ENCODE data around the gene PCBP3.

Gene PCBP3

GRCh38 chr21:45875881-45876280 is 232.4 kb downstream of the PCBP3 start:
- Histone ChIP-seq H3K4me1 (ENCODE audit: control insufficient read depth in 1 of 2, insufficient read depth in 1 of 2, low read depth in 1 of 2, low read length in 1 of 2) (peaks cover 18 to 21% of the 10 kb centered on the region in 2 experiments), H3K27ac (no peak overlapping the region)

GRCh38 chr21:45876381-45877170 is 233.1 kb downstream of the PCBP3 start:
- Histone ChIP-seq H3K4me3 (ENCODE audit: low read depth in 1 of 2, low read length in 1 of 2) (no peak overlapping the region), H3K9me3 (no peaks in the 10 kb centered on the region), H3K4me1 (ENCODE audit: control insufficient read depth in 1 of 2, insufficient read depth in 1 of 2, low read depth in 1 of 2, low read length in 1 of 2) (peaks cover 25 to 28% of the 10 kb centered on the region in 2 experiments), H3K27ac (no peak overlapping the region), H3K36me3 (no peaks in the 10 kb centered on the region), H3K27me3 (no peaks in the 10 kb centered on the region)
- no peak for TF ChIP-seq CTCF (IDR thresholded peaks at IDR 0.05)

More at GRCh38 chr21:45875881-45876280, 232.4 kb downstream of the PCBP3 start:
- Histone ChIP-seq H3K36me3 (no peaks in the 10 kb centered on the region), H3K27me3 (no peaks in the 10 kb centered on the region), H3K4me3 (ENCODE audit: low read depth in 1 of 2, low read length in 1 of 2) (no peak overlapping the region), H3K9me3 (no peaks in the 10 kb centered on the region)
- no peak for TF ChIP-seq CTCF (IDR thresholded peaks at IDR 0.05)

DNA sequence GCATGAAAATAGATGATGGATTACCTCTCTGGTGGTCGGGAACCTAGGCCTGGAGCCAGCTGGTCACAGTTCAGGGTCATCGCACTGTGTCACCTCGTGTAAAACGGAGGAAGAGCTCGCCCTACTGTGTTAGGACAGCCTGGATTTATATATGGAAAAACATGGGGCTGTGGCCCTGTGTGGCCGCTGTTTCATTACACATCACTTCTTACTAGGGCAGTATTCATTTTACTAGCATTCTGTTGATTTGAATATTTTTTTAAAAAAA is 233.6 kb downstream of the PCBP3 start:
- Histone ChIP-seq H3K9me3 (no peaks in the 10 kb centered on the region), H3K4me1 (ENCODE audit: control insufficient read depth in 1 of 2, insufficient read depth in 1 of 2, low read depth in 1 of 2, low read length in 1 of 2) (peaks cover 30 to 33% of the 10 kb centered on the region in 2 experiments), H3K27me3 (no peaks in the 10 kb centered on the region), H3K27ac (no peak overlapping the region), H3K36me3 (no peaks in the 10 kb centered on the region), H3K4me3 (ENCODE audit: low read depth in 1 of 2, low read length in 1 of 2) (no peak overlapping the region)
- TF ChIP-seq CTCF (IDR thresholded peaks at IDR 0.05), result no peak

- H3K36me3 ChIP-seq, result no peaks in the 10 kb centered on the region
- H3K4me3 ChIP-seq (ENCODE audit: low read depth in 1 of 2, low read length in 1 of 2), result no peak overlapping the region
- H3K27me3 ChIP-seq, result no peaks in the 10 kb centered on the region
- H3K27ac ChIP-seq, result no peak overlapping the region
- peaks cover 32 to 36% of the 10 kb centered on the region in 2 experiments for H3K4me1 ChIP-seq (ENCODE audit: control insufficient read depth in 1 of 2, insufficient read depth in 1 of 2, low read depth in 1 of 2, low read length in 1 of 2)
- TF ChIP-seq CTCF (IDR thresholded peaks at IDR 0.05), result no peak
- H3K9me3 ChIP-seq, result no peaks in the 10 kb centered on the region
These were observed 234.4 kb downstream of the PCBP3 start for GRCh38 chr21:45877821-45878469.

DNA sequence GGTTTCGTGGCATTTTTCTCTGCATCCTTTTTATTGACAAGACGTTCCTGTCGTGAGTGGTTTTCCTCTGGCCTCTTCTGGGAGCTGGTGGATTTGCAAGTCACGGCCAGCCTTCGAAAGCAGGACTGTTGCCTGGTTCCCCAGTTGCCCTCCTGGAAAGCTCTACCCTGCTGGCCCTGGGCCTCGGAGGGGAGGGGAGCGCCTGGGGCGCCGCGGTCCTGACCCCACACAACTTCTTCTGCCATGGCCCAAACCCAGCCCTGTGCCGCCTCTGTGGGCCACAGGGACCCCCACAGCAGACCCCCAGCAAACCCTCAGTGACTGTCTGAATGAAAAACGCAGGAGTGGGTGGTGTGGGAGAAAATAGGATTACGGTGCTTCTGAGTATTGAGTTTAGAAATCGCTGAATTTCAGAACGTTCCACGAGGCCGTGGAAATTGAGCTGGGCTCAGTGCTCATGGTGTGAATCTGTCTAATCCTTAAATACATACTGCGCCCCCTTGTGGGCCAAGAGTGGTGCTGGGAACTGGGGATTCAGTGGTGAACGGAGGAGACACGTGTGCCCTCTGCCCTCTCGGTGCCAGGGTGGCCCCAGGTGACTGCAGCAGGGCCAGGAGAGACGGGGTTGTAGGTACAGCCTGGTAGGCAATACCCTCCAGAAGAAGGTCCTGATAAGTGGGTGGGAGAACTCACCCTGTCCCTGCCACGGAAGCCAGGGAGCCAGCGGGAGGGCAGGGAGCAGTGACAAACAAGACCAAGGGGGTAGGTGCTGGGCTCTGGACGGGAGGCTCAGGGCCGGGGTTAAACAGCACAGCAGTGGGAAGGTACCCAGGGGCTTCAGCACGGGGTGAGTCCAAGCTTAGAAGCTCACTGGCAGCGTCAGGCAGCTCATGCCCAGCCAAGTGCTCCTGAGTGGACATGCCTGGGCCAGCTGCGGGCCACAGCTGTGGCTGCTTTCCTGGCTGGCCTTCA is 236.9 kb downstream of the PCBP3 start:
- no peaks in the 10 kb centered on the region for H3K9me3 ChIP-seq
- peak overlapping the region; percentile 16 to 20 for H3K4me3 ChIP-seq (ENCODE audit: low read depth in 1 of 2, low read length in 1 of 2)
- no peaks in the 10 kb centered on the region for H3K27me3 ChIP-seq
- peak overlapping the region; percentile 82 for H3K27ac ChIP-seq
- no peaks in the 10 kb centered on the region for H3K36me3 ChIP-seq
- TF ChIP-seq CTCF (IDR thresholded peaks at IDR 0.05), result peak; percentile 68
- H3K4me1 ChIP-seq (ENCODE audit: control insufficient read depth in 1 of 2, insufficient read depth in 1 of 2, low read depth in 1 of 2, low read length in 1 of 2), result peaks cover 42 to 48% of the 10 kb centered on the region in 2 experiments
